Adrenal gland (tissue), 12 donors: Measurements from ENCODE around the gene SMIM31. TPM values are rescaled to one million over a fixed set of nuclear protein-coding genes. Genes with fewer than 3 reads are reported as not detected.

ENCODE experiments used
- DNase-seq, 7 donors: peaks; one replicate each; pipeline ENCODE4 v3.0.0-alpha.2; 2019 to 2020
- H3K27ac ChIP-seq, 5 donors: fragments of 200-600 bp; sonication (generic) in 4 of 5; 1 replicate in 3 of 5; 2 replicates in 2 of 5; pipeline versions ENCODE4 v1.5.1 to v1.8.0; 2016 to 2020; ENCODE audit warnings: mild to moderate bottlenecking in 1 of 5
- H3K27me3 ChIP-seq: fragments of 200-600 bp; 2 replicates; pipeline ENCODE4 v1.8.0; 2021
- H3K36me3 ChIP-seq, 2 donors: fragments of 200-600 bp; replicated peaks in 1 of 2; 1 replicate in 1 of 2; 2 replicates in 1 of 2; pipeline versions ENCODE4 v1.5.1 to v1.8.0; 2018 to 2022
- H3K4me1 ChIP-seq, 2 donors: fragments of 200-600 bp; replicated peaks in 1 of 2; 1 replicate in 1 of 2; 2 replicates in 1 of 2; pipeline versions ENCODE4 v1.5.1 to v1.8.0; 2018 to 2021
- H3K4me3 ChIP-seq, 4 donors: fragments of 200-600 bp; sonication (generic) in 3 of 4; one replicate each; pipeline ENCODE4 v1.5.1; 2016 to 2018
- H3K9me3 ChIP-seq, 3 donors: fragments of 200-600 bp; sonication (generic) in 1 of 3; replicated peaks in 1 of 3; 1 replicate in 2 of 3; 2 replicates in 1 of 3; pipeline versions ENCODE4 v1.5.1 to v1.8.0; 2016 to 2021
- CTCF ChIP-seq, 6 experiments: fragments of 450-650 bp in 4 of 6; fragments of 200-600 bp in 2 of 6; sonication (generic) in 1 of 6; IDR thresholded peaks; 1 replicate in 5 of 6; 2 replicates in 1 of 6; pipeline versions ENCODE4 v1.5.1 to v1.8.0; 2016 to 2021; ENCODE audit warnings: antibody characterized with exemption in 6 of 6, mild to moderate bottlenecking in 2 of 6, moderate library complexity in 1 of 6
- POLR2A ChIP-seq, 2 donors: fragments of 450-650 bp; IDR thresholded peaks; one replicate each; pipeline ENCODE4 v1.6.1; 2017; ENCODE audit warnings: antibody characterized with exemption in 2 of 2, mild to moderate bottlenecking in 2 of 2, moderate library complexity in 1 of 2
- WGBS, 4 donors: extraction: QIAGEN DNeasy Blood & Tissue Kit in 2 of 4; methylation state at CpG; one replicate each; pipeline versions ENCODE4 v1.1.5 to v1.1.7; 2013 to 2017; 5-methylcytosine and 5-hydroxymethylcytosine counted together
- intact Hi-C, 2 donors: fragments of 100-400 bp; cut with DNase I; formaldehyde crosslinking; loops; one replicate each; pipeline versions ENCODE4 v1.14.1 to v1.15.0; 2022 to 2023
- polyA plus RNA-seq, 3 donors: library from polyadenylated mRNA; stranded (reverse); fragments of 200-250 nt in 2 of 3; fragments of 350-450 nt in 1 of 3; fragmentation: Illumina TruSeq in 1 of 3; extraction: RNeasy Lipid Tissue Mini Kit (QIAGEN cat#74804) in 1 of 3; gene quantifications; one replicate each; pipeline ENCODE4 v1.2.3, GENCODE V29; 2013 to 2014
- total RNA-seq, 9 donors: library from RNA; depleted of rRNA in 4 of 9; stranded (reverse); fragments of >200 nt in 4 of 9; fragments of 120-200 nt in 1 of 9; fragmentation: NEBNext Ultra II Directional in 1 of 9; extraction: Animal tissue kit (Norgen Biotek cat#: 25700) in 1 of 9; gene quantifications; one replicate each; pipeline versions ENCODE4 v1.1.0 to v1.2.4, GENCODE V29; 2013 to 2023
- donor health status: healthy with polysubstance abuse.
- donor health status: Bipolar disorder and iron deficiency.
- donor health status: DM: yes; HTN: yes; CAD: no.
- donor health status: DM: no; HTN: no; CAD: no.
- donor health status: DM: no; HTN: no; CAD: no.
- donor health status: DM: yes; HTN: yes; CAD: no.

Gene SMIM31
- total and polyA plus RNA-seq, 12 donors: not detected

GRCh38 chr4:164761746-164762275 lies 7.9 kb downstream of the SMIM31 start:
- Histone ChIP-seq H3K36me3 (no peaks in the 10 kb centered on the region), H3K27me3 (peaks cover 2% of the 10 kb centered on the region), H3K9me3 (no peaks in the 10 kb centered on the region), H3K4me3 (no peak overlapping the region), H3K27ac (no peak overlapping the region), H3K4me1 (no peaks in the 10 kb centered on the region)
- 83 to 91% (median 85%) methylated on average over 6 of the region's 6 CpGs for WGBS, 4 donors
- DNase-seq: no peak
- TF ChIP-seq CTCF (IDR thresholded peaks at IDR 0.05): no peak
- TF ChIP-seq POLR2A (IDR thresholded peaks at IDR 0.05): no peak
- intact Hi-C loops: no loop called here

- Histone ChIP-seq H3K4me3 (no peak overlapping the region), H3K27me3 (peaks cover 6% of the 10 kb centered on the region), H3K27ac (no peak overlapping the region), H3K9me3 (no peaks in the 10 kb centered on the region), H3K4me1 (no peaks in the 10 kb centered on the region), H3K36me3 (no peaks in the 10 kb centered on the region)
- no peak for DNase-seq
- TF ChIP-seq POLR2A (IDR thresholded peaks at IDR 0.05): no peak
- TF ChIP-seq CTCF (IDR thresholded peaks at IDR 0.05): no peak
- 72 to 85% (median 78%) methylated on average over 3 of the region's 3 CpGs for WGBS, 4 donors
- intact Hi-C loops: no loop called here
Observed at GRCh38 chr4:164765096-164765495, 11.2 kb downstream of the SMIM31 start.

- Histone ChIP-seq H3K9me3 (no peaks in the 10 kb centered on the region), H3K27me3 (peaks cover 6% of the 10 kb centered on the region), H3K4me1 (no peaks in the 10 kb centered on the region), H3K4me3 (no peak overlapping the region), H3K27ac (no peak overlapping the region), H3K36me3 (no peaks in the 10 kb centered on the region)
- intact Hi-C loops: no loop called here
- TF ChIP-seq POLR2A (IDR thresholded peaks at IDR 0.05) (no peak), CTCF (IDR thresholded peaks at IDR 0.05) (no peak)
- 36 to 49% (median 46%) methylated on average over 5 of the region's 5 CpGs for WGBS, 4 donors
- no peak for DNase-seq
Observed at GRCh38 chr4:164765833-164766232, 11.9 kb downstream of the SMIM31 start.

GRCh38 chr4:164768516-164768915 lies 14.6 kb downstream of the SMIM31 start:
- Histone ChIP-seq H3K27ac (no peak overlapping the region), H3K36me3 (no peaks in the 10 kb centered on the region), H3K9me3 (no peaks in the 10 kb centered on the region), H3K4me3 (no peak overlapping the region), H3K27me3 (peaks cover 9% of the 10 kb centered on the region), H3K4me1 (no peaks in the 10 kb centered on the region)
- DNase-seq: no peak
- intact Hi-C loops: no loop called here
- TF ChIP-seq POLR2A (IDR thresholded peaks at IDR 0.05): no peak
- peak in 1 of 6 experiments; percentile 36 for TF ChIP-seq CTCF (IDR thresholded peaks at IDR 0.05)
- WGBS, 4 donors: 30 to 39% (median 34%) methylated on average over 5 of the region's 5 CpGs
